Measurements from ENCODE around the gene NDST1. TPM values are rescaled to one million over a fixed set of nuclear protein-coding genes. Genes with fewer than 3 reads are reported as not detected.
"Not testable (repeated sequence)": the region's sequence is repeated elsewhere in the genome, so short reads cannot be mapped to it uniquely, and the experiment has no call there.

NDST1 gene
- 54.9 TPM for polyA plus RNA-seq (ENCODE audit: insufficient read length)
- long read RNA-seq, donor 1, partial matches to known transcripts, result 5 of 5 reads
- long read RNA-seq, donor 1, other reads (novel, unspliced or antisense), result 0 of 5 reads
- long read RNA-seq, donor 2, partial matches to known transcripts, result 57 of 61 reads
- long read RNA-seq, donor 2, other reads (novel, unspliced or antisense), result 0 of 61 reads
- long read RNA-seq, donor 3, partial matches to known transcripts, result 0 of 1 reads
- long read RNA-seq, donor 3, other reads (novel, unspliced or antisense), result 0 of 1 reads
- long read RNA-seq, donor 4, result 0 reads
- long read RNA-seq, donor 5, partial matches to known transcripts, result 0 of 2 reads
- long read RNA-seq, donor 5, other reads (novel, unspliced or antisense), result 0 of 2 reads
- long read RNA-seq, donor 6, partial matches to known transcripts, result 0 of 1 reads
- long read RNA-seq, donor 6, other reads (novel, unspliced or antisense), result 0 of 1 reads
- long read RNA-seq, donor 7, partial matches to known transcripts, result 8 of 8 reads
- long read RNA-seq, donor 7, other reads (novel, unspliced or antisense), result 0 of 8 reads
- long read RNA-seq, donor 8, result 0 reads

DNA sequence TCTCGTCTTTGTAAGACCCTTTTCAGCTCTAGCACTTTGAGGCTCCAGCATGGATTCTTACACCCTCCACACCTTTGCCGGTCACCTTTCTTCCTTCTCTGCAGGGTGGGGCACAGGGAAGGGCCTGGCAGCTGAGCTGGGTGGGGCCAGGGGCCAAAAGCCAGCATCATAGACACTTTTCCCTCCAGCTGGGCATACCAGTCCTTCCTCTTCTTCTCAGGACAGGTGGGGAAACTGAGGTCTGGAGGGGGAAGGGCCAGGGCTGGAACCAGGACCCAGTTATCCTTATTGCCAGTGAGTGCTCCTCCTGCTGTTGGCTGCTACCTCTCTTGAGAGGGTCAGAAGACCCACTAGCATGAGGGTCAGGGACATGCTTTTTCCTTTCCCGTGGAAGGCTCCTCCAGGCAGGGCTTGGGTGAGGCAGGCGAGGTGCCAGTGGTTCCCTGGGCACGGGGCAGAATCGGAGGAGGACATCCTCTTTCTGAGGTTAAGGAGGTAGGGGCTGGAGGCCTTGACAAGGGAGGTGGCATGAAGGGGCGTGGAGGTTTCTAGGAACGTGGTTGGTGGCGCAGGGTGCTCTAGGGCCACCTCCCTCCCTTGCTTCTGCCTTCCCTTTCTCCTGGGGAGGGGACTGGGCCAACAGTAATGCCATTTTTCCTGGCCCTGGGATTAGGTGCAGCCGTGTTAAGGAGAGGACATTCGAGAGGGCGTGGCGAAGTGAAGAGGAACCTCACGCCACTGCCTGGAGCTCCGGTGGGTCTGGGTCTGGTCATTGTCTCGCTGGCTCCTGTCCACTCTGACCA, at the start of gene NDST1:
TSS of gene NDST1 (plus strand) at position 658 of the 803 bp plus-strand sequence. CDS start 13,124 bp downstream, outside the sequence.
- no peak for DNase-seq

DNA sequence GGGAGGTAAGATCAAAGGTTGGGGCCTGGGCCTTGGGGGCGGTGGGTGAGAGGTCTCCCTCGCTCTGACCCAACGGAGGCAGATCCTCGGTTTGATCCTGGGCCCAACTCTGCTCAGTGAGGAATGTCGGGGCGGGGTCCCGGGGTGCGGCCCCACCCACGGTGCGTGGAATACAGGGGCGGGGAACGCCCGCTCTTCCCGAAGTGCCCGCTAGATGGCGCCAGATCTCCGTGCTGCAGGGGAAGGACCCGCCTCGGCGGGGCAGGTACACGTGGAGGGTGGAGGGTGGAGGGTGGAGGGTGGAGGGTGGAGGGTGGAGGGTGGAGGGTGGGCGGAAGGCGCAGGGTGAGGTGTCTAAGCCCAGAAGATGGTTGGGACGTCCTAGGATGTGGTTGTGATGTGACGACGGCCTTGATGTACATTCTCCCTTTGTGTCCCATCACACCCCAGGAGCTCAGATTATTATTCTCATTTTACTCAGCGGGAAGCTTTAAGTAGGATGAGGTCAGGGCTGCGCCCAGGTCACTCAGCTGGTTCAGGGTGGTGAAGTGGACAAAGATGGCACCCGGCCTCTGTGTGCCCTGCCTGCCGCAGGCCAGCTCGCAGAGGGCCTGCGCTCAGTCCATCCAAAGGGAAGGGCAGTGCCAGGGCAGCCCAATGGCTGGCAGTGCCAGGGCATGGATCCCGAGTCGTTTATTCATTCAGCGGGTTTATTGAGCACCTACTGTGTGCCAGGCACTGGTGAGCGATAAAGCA, 49.0 kb upstream of the NDST1 start:
- DNase-seq, result peak; percentile 44

GRCh38 chr5:150460781-150461180, 47.1 kb upstream of the NDST1 start:
- DNase-seq, result no peak

DNA sequence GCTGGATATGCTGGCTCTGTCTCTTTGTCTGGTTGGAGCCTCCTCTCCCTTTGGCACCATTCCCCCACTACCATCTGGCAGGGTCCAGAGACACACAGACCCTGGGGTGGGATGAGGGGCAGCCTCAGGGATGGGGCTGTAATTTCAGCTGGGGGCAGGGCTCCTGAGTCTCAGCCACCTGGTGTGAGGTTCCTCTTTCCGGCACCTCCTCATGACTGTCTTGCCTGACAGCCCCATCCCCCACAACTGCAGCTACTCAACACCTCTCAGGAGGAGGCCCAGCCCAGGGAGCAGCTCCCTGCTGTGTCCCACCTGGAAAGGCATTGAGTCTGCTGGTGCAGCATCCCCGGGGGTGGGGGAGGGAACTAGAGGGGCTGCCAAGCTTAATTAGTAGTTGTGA, 46.7 kb upstream of the NDST1 start:
- no peak for DNase-seq

GRCh38 chr5:150464554-150465012, 43.3 kb upstream of the NDST1 start:
- DNase-seq, result no peak

- no peak for DNase-seq
Observed at GRCh38 chr5:150465927-150466326, 42.0 kb upstream of the NDST1 start.

- no peak for DNase-seq
Observed at GRCh38 chr5:150468206-150468605, 39.7 kb upstream of the NDST1 start.

- DNase-seq, result no peak
Observed at GRCh38 chr5:150469718-150470469, 38.0 kb upstream of the NDST1 start.

DNA sequence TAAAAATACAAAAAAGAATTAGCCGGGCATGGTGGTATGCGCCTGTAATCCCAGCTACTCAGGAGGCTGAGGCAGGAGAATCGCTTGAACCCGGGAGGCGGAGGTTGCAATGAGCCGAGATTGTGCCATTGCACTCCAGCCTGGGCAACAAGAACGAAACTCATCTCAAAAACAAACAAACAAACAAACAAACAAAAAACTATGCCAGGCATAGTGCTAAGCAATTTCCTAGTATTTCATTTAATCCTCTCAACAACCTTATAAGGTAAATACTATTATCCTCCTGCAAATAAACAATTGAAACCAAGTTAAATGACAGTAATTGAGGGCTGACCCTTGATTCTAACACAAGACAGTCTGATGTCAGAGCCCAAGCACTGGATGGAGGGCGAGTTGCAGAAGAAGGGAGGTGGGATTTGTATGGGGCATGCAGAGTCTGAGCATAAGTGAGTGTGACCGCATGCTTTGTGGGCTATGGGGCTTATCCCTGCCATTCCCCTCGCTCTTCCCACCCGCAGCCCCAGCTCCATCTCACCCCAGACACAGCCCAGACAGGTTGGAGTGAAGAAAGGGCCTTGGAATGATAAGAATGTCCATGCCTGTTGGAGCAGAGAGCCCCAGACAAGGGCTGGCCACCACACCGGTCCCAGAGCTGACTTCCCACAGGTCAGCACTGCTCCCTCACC, 34.1 kb upstream of the NDST1 start:
- no peak for DNase-seq

- not testable (repeated sequence) for DNase-seq
Observed at GRCh38 chr5:150476568-150476967, 31.4 kb upstream of the NDST1 start.

GRCh38 chr5:150479416-150479815, 28.5 kb upstream of the NDST1 start:
- no peak for DNase-seq

- no peak for DNase-seq
Observed at GRCh38 chr5:150481708-150481965, 26.3 kb upstream of the NDST1 start.

DNA sequence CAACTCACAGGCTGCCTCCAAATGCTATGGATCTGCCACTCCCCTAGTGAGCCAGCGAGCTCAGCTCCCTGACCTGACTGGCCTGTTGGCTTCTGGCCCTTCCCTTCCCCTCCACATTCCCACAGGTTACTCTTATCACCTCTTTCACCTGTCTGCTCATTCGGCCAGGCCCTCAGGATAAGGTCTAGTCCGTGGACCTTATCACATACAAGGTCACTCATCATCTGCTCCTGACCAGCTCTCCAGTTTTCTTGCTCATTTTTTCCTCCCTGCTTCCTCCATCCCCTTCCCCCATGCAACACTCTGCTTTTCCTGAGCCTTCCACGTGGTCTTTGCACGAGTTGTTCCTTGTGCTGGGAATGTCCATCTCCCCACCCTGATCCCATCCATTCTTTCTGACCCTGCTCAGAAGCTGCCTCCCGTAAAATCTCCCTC, 25.9 kb upstream of the NDST1 start:
- no peak for DNase-seq

DNA sequence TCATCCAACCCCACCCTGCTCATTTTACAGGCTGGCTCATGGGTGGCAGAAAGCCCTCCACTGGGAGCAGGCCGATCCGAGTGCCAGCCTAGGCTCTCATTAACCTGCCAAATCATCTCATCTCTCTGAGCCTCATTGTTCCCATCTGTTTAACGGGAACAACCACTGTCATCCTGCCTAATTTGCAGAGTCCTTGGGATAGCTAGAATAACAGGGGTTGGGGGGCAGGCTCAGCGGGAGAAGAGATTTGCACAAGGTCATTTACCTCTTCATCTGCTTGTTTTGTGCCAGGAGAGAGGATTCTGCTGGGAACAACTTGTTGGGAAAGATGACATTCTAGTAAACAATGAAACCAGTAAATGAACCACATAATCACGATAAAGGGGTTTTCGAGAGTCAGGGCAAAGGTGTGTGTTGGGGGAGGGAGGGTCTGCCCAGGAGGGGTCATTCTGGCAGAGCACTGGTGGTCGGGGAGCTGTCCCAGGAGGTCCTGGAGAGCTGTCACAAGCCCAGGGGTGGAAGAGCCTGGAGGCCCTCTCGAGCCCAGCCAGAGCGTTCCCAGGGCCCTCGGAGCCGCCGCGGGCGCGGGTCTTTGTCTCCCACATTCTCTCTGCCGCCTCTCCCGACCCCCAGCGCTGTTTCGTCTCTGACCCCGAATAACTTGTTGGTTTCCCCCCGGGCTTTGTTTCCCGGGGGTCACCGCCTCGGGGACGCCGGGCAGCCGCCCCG, 22.8 kb upstream of the NDST1 start:
- no peak for DNase-seq

DNA sequence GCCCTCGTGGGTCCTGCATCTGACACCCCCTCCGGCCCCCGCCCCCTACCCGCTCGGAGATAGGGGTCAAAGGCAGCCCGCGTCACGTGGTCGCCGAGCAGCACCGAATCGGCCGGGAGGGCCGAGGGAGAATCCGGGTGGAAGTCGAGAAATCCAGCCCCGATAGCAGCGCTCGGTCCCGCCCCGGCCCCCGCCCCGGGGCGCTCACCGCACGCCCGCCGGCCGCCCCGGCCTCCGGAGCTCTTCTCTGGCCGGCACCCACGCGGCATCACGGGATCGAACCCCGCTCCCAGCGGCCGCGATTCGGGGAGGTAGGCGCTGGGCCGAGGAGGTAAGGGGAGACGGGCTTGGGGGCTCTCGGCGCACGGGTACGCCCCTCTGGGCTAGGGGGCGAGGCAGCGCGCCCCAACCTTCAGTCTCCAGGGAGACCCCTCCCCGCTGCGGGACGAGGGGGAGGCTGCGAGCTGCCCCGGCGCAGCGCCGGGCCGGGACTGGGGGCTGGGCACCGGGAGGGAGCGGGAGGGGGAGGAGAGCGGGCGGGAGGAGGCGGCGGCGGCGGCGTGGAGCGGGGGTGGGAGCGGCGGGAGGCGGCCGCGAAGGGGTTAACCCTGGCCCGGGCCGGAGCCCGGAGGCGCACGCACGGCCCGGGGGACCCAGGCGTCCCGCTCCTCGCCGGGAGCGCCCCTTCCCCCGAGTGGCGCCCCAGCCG, 22.1 kb upstream of the NDST1 start:
- no peak for DNase-seq

- peak; percentile 81 for DNase-seq
Observed at GRCh38 chr5:150486402-150487198, 21.3 kb upstream of the NDST1 start.

- DNase-seq, result no peak
Observed at GRCh38 chr5:150487199-150488061, 20.5 kb upstream of the NDST1 start.
